Lung (tissue), 12 donors: ENCODE results near the gene HOXB2. TPM values are rescaled to one million over a fixed set of nuclear protein-coding genes. Genes with fewer than 3 reads are reported as not detected.

Experiments
- ATAC-seq: fragments of 200-7000 bp; cut with Tn5 transposase; one replicate; pipeline ENCODE4 v1.9.1; 2020; ENCODE audit warnings: moderate number of reproducible peaks; ENCODE audit not compliant: insufficient read depth, low FRiP score
- DNase-seq, 3 donors: peaks; one replicate each; pipeline ENCODE4 v3.0.0-alpha.2; 2013 to 2017
- H3K27ac ChIP-seq, 2 donors: one replicate each; pipeline ENCODE4 v1.5.1; 2013; ENCODE audit warnings: mild to moderate bottlenecking in 2 of 2, moderate library complexity in 2 of 2, control low read depth in 1 of 2, inconsistent platforms in 1 of 2, low read depth in 1 of 2, low read length in 1 of 2
- H3K27me3 ChIP-seq, 3 donors: one replicate each; pipeline ENCODE4 v1.5.1; 2013; ENCODE audit warnings: low read length in 2 of 3; ENCODE audit not compliant: control insufficient read depth in 3 of 3, insufficient read depth in 3 of 3
- H3K36me3 ChIP-seq, 4 donors: one replicate each; pipeline ENCODE4 v1.5.1; 2013; ENCODE audit warnings: low read length in 4 of 4, mild to moderate bottlenecking in 1 of 4, moderate library complexity in 1 of 4; ENCODE audit not compliant: control insufficient read depth in 4 of 4, insufficient read depth in 4 of 4
- H3K4me1 ChIP-seq, 5 donors: one replicate each; pipeline ENCODE4 v1.5.1; 2013; ENCODE audit warnings: low read length in 5 of 5, mild to moderate bottlenecking in 2 of 5, moderate library complexity in 1 of 5; ENCODE audit not compliant: control insufficient read depth in 5 of 5, insufficient read depth in 5 of 5
- H3K4me3 ChIP-seq: one replicate; pipeline ENCODE4 v1.5.1; 2013; ENCODE audit warnings: mild to moderate bottlenecking, control low read depth, moderate library complexity
- H3K9ac ChIP-seq, 2 donors: one replicate each; pipeline ENCODE4 v1.5.1; 2013; ENCODE audit warnings: low read length in 2 of 2, control low read depth in 1 of 2; ENCODE audit not compliant: insufficient read depth in 1 of 2
- H3K9me3 ChIP-seq, 4 donors: one replicate each; pipeline ENCODE4 v1.5.1; 2013; ENCODE audit warnings: low read length in 3 of 4, mild to moderate bottlenecking in 1 of 4, moderate library complexity in 1 of 4; ENCODE audit not compliant: control insufficient read depth in 4 of 4, insufficient read depth in 3 of 4
- CTCF ChIP-seq: IDR thresholded peaks from 2 replicates; pipeline ENCODE4 v1.5.1; 2012; ENCODE audit warnings: mild to moderate bottlenecking; ENCODE audit errors: control extremely low read depth, extremely low read depth
- WGBS, 2 donors: extraction: QIAGEN DNeasy Blood & Tissue Kit; methylation state at CpG; one replicate each; pipeline ENCODE4 v1.1.7; 2013; 5-methylcytosine and 5-hydroxymethylcytosine counted together
- polyA plus RNA-seq, 2 donors: library from polyadenylated mRNA; stranded (reverse); fragments of 200-250 nt; gene quantifications; one replicate each; pipeline ENCODE4 v1.2.1, GENCODE V29; 2013
- total RNA-seq, 2 donors: library from RNA; depleted of rRNA in 1 of 2; stranded (reverse); fragments of >200 nt in 1 of 2; gene quantifications; one replicate each; pipeline ENCODE4 v1.2.1, GENCODE V29; 2014 to 2021
- donor health status: control.
- donor health status: control.
- donor health status: Bipolar disorder and iron deficiency.
- donor health status: healthy.
- donor health status: DM: yes; HTN: yes; CAD: no.

The HOXB2 gene
- total and polyA plus RNA-seq, 4 donors = 4.1 to 13.9 (median 7.3) TPM

GRCh38 chr17:48548523-48549280 is 3.8 kb upstream of the HOXB2 start:
- Histone ChIP-seq H3K36me3 (peaks cover 0 to 18% (median 4%) of the 10 kb centered on the region in 4 donors), H3K27me3 (peaks cover 0 to 69% (median 0%) of the 10 kb centered on the region in 3 donors), H3K9me3 (peaks cover 0 to 3% (median 0%) of the 10 kb centered on the region in 4 donors), H3K4me3 (no peak overlapping the region), H3K27ac (peak overlapping the region in 1 of 2 donors; percentile 59), H3K9ac (peak overlapping the region in 1 of 2 donors; percentile 91), H3K4me1 (peaks cover 0 to 75% (median 10%) of the 10 kb centered on the region in 5 donors)
- TF ChIP-seq CTCF = no peak
- no peak for ATAC-seq
- no peak for DNase-seq
- WGBS, 2 donors = 44 to 47% methylated on average over 6 of the region's 6 CpGs

GRCh38 chr17:48547808-48548522 is 3.1 kb upstream of the HOXB2 start:
- ATAC-seq (no peak), DNase-seq (peak; percentile 83 to 95 (median 94))
- Histone ChIP-seq H3K4me1 (peaks cover 0 to 68% (median 10%) of the 10 kb centered on the region in 5 donors), H3K4me3 (no peak overlapping the region), H3K9ac (peak overlapping the region; percentile 13 to 91), H3K9me3 (peaks cover 0 to 3% (median 0%) of the 10 kb centered on the region in 4 donors), H3K27ac (peak overlapping the region; percentile 34 to 79), H3K36me3 (peaks cover 0 to 24% (median 4%) of the 10 kb centered on the region in 4 donors), H3K27me3 (peaks cover 0 to 67% (median 0%) of the 10 kb centered on the region in 3 donors)
- 23 to 30% methylated on average over 24 of the region's 24 CpGs for WGBS, 2 donors
- TF ChIP-seq CTCF = no peak

DNA sequence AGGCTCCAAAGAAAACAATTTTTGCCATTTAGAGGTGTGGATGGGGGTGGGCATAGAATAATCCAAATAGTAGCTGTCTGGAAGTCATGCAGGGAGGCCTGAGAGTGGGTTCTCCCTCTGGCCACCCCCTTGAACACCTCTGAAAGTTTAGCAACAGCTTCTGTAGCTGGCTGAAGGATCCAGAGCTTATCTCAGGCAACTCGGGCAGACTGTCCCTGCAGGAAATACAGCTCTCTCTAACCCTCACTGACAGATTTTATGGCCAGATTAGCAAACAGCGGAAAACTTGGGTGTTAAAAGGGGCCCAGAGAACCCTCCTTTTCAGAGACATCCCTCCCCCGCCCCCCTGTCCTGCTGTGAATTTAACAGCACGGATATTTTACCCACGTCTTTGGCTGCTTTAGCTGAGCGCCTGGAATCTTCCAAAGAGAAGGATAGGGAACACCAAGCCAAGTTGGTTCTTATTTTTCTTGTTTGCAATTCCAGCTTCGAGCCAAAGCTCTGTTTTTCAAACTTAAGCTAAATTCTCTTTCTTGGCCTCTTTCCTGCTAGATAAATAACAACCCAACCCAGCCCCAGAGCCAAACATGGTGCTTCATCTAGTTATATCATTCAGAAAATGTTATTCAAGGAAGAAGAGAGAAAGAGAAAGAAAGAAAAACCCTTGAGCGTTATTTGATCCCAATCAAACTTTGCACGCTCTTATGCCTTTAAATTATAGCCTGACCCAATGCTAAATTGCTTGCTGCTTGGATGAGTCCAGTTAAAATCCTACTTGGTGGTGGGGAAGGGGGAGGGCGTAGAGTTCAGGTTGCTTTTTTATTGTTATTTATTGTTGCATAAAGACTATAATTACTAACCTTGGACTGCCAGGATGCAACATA is 2.3 kb upstream of the HOXB2 start:
- Histone ChIP-seq H3K27me3 (peaks cover 0 to 69% (median 0%) of the 10 kb centered on the region in 3 donors), H3K4me1 (peaks cover 0 to 62% (median 10%) of the 10 kb centered on the region in 5 donors), H3K9ac (peak overlapping the region; percentile 37 to 91), H3K9me3 (peaks cover 0 to 3% (median 0%) of the 10 kb centered on the region in 4 donors), H3K4me3 (no peak overlapping the region), H3K36me3 (peaks cover 0 to 28% (median 4%) of the 10 kb centered on the region in 4 donors), H3K27ac (peak overlapping the region; percentile 4 to 79)
- DNase-seq (peak; percentile 86 to 98 (median 97)), ATAC-seq (no peak)
- WGBS, 2 donors = 35 to 36% methylated on average over 10 of the region's 10 CpGs
- TF ChIP-seq CTCF = no peak
